ENCODE measurements around the gene CFAP299. TPM values are rescaled to one million over a fixed set of nuclear protein-coding genes. Genes with fewer than 3 reads are reported as not detected.

The CFAP299 gene
- total and polyA plus RNA-seq, 10 donors, result 0.11 TPM; not detected in 9

DNA sequence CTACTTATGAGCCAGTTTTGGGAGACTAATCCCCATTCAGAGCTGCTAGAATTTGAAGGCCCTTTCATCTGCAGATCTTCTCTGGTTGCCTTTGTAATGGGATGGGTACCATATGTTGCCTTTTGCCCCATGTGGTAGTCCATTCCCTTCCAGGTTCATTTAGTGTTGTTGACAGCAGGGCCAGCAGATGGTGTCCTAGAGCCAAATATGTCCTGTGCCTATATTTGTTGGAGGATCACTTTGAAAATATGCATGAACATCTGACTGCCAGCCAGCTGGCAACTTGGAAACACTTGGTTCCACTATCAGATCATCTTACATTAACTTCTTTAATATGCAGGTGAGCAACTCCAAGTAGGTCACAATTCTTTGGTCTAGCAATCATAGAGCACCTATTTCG is 30.4 kb downstream of the CFAP299 start:
- 59 to 92% (median 70%) methylated on average over 1 of the region's 1 CpG for WGBS, 5 donors

DNA sequence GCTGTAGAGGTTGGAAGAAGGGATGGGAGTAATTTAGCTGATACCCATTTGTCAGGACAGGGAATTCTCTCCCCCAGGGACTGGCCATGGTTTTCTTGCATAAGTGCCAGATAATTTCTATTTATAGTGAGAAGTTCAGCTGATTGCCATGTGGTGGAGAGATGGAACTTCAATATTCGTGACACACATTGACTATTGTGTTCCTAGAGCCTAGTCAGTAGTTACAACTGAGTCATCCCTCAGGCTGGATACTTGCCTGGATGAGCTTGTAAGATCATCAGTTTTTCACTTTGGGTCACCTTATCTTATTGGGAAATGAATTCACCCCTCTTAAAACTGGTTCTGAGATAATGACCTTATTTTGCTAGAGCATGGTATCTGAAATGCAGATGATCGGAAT is 32.2 kb downstream of the CFAP299 start:
- no peaks in the 10 kb centered on the region for H3K36me3 ChIP-seq
- no peak overlapping the region for H3K4me3 ChIP-seq
- no peak for TF ChIP-seq POLR2A (IDR thresholded peaks at IDR 0.05)
- TF ChIP-seq, protein P1, sequence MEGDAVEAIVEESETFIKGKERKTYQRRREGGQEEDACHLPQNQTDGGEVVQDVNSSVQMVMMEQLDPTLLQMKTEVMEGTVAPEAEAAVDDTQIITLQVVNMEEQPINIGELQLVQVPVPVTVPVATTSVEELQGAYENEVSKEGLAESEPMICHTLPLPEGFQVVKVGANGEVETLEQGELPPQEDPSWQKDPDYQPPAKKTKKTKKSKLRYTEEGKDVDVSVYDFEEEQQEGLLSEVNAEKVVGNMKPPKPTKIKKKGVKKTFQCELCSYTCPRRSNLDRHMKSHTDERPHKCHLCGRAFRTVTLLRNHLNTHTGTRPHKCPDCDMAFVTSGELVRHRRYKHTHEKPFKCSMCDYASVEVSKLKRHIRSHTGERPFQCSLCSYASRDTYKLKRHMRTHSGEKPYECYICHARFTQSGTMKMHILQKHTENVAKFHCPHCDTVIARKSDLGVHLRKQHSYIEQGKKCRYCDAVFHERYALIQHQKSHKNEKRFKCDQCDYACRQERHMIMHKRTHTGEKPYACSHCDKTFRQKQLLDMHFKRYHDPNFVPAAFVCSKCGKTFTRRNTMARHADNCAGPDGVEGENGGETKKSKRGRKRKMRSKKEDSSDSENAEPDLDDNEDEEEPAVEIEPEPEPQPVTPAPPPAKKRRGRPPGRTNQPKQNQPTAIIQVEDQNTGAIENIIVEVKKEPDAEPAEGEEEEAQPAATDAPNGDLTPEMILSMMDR (IDR thresholded peaks at IDR 0.05 in 8 of 11, conservative IDR thresholded peaks at IDR 0.05 in 3 of 11), result no peak
- TF ChIP-seq POLR2AphosphoS5 (IDR thresholded peaks at IDR 0.05), result no peak
- no peak for DNase-seq
- H3K4me1 ChIP-seq, result no peaks in the 10 kb centered on the region
- no peak overlapping the region for H3K27ac ChIP-seq
- peaks cover 0 to 21% (median 13%) of the 10 kb centered on the region in 8 donors for H3K9me3 ChIP-seq
- intact Hi-C loops (cut with DNase I; ENCODE audit: low total_unique reads), result loop anchor here (5.0 kb wide), 1 partner anchor 620 kb away; no protein-coding TSS in a partner anchor
- no peaks in the 10 kb centered on the region for H3K27me3 ChIP-seq (replicated peaks in 1 of 7)
- 74 to 88% (median 80%) methylated on average over 2 of the region's 2 CpGs for WGBS, 5 donors

More for the DNA sequence above, 30.4 kb downstream of the CFAP299 start:
- no peaks in the 10 kb centered on the region for H3K36me3 ChIP-seq
- intact Hi-C loops (cut with DNase I; ENCODE audit: low total_unique reads), result loop anchor here (5.0 kb wide), 1 partner anchor 621 kb away; no protein-coding TSS in a partner anchor
- H3K9me3 ChIP-seq, result peaks cover 0 to 7% (median 5%) of the 10 kb centered on the region in 8 donors
- TF ChIP-seq, protein P1 (IDR thresholded peaks at IDR 0.05 in 8 of 11, conservative IDR thresholded peaks at IDR 0.05 in 3 of 11), result peak; percentile 19 to 69 (median 55)
- TF ChIP-seq POLR2A (IDR thresholded peaks at IDR 0.05), result no peak
- H3K27me3 ChIP-seq (replicated peaks in 1 of 7), result peaks cover 0 to 3% (median 0%) of the 10 kb centered on the region in 7 donors
- no peak overlapping the region for H3K27ac ChIP-seq
- H3K4me1 ChIP-seq, result no peaks in the 10 kb centered on the region
- no peak for DNase-seq
- no peak overlapping the region for H3K4me3 ChIP-seq

DNA sequence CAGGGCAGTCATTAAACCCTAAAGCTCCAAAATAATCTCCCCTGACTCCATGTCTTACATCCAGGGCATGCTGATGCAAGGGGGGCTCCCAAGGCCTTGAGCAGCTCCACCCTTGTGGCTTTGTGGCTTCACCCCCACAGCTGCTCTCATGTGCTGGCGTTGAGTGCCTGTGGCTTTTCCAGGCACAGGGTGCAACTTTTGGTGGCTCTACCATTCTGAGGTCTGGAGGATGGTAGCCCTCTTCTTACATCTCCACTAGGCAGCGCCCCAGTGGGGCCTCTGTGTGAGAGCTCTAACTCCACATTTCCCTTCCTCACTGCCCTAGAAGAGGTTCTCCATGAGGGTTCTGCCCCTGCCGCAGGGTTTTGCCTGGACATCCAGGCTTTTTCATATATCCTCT is 35.1 kb downstream of the CFAP299 start:
- H3K9me3 ChIP-seq, result peaks cover 0 to 21% (median 13%) of the 10 kb centered on the region in 8 donors
- H3K27ac ChIP-seq, result no peak overlapping the region
- H3K4me3 ChIP-seq, result no peak overlapping the region
- WGBS, 5 donors, result 84 to 94% (median 86%) methylated on average over 3 of the region's 3 CpGs
- TF ChIP-seq POLR2A (IDR thresholded peaks at IDR 0.05), result no peak
- TF ChIP-seq, protein P1 (IDR thresholded peaks at IDR 0.05 in 8 of 11, conservative IDR thresholded peaks at IDR 0.05 in 3 of 11), result no peak
- TF ChIP-seq POLR2AphosphoS5 (IDR thresholded peaks at IDR 0.05), result no peak
- intact Hi-C loops (cut with DNase I; ENCODE audit: low total_unique reads), result no loop called here
- DNase-seq, result no peak
- no peaks in the 10 kb centered on the region for H3K36me3 ChIP-seq
- H3K4me1 ChIP-seq, result no peaks in the 10 kb centered on the region
- no peaks in the 10 kb centered on the region for H3K27me3 ChIP-seq (replicated peaks in 1 of 7)

DNA sequence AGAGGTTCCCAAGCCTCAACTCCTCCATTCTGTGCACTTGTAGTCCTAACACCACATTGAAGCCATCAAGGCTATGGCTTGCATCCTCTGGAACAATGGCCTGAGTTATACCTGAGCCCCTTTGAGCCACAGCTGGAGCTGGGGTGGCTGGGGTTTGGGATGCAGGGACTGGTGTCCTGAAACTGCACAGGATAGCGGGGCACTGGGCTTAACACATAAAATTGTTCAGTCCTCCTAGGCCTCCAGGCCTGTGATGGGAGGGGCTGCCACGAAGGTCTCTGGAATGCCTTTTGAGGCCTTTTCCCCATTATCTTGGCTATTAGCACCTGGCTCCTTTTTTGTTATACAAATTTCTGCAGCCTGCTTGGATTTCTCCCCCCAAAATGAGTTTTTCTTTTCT is 35.5 kb downstream of the CFAP299 start:
- Histone ChIP-seq H3K27me3 (replicated peaks in 1 of 7) (no peaks in the 10 kb centered on the region), H3K36me3 (no peaks in the 10 kb centered on the region), H3K9me3 (peaks cover 0 to 21% (median 13%) of the 10 kb centered on the region in 8 donors), H3K27ac (no peak overlapping the region), H3K4me3 (no peak overlapping the region), H3K4me1 (no peaks in the 10 kb centered on the region)
- no peak for DNase-seq
- WGBS, 5 donors, result 76 to 94% (median 86%) methylated on average over 2 of the region's 2 CpGs
- intact Hi-C loops (cut with DNase I; ENCODE audit: low total_unique reads), result no loop called here
- no peak for TF ChIP-seq POLR2AphosphoS5 (IDR thresholded peaks at IDR 0.05)
- TF ChIP-seq, protein P1 (IDR thresholded peaks at IDR 0.05 in 8 of 11, conservative IDR thresholded peaks at IDR 0.05 in 3 of 11), result no peak
- TF ChIP-seq POLR2A (IDR thresholded peaks at IDR 0.05), result no peak
